MM.1S (cell line): Measurements from ENCODE around the gene TRAPPC6A.

ENCODE experiments used
- DNase-seq: peaks from one replicate; pipeline ENCODE4 v3.0.0-alpha.2; 2015
- H2AFZ ChIP-seq: fragments of 300-600 bp; sonication (generic); 2 replicates; pipeline ENCODE4 v1.6.0; 2016; ENCODE audit warnings: antibody characterized with exemption, low read length
- H3F3A ChIP-seq: fragments of 300-600 bp; sonication (generic); 2 replicates; pipeline ENCODE4 v1.6.1; 2016; ENCODE audit warnings: mild to moderate bottlenecking, antibody characterized with exemption, low read length, moderate library complexity, mixed read lengths; ENCODE audit not compliant: insufficient read depth
- H3K27ac ChIP-seq: fragments of 300-600 bp; sonication (generic); 2 replicates; pipeline ENCODE4 v1.5.1; 2016; ENCODE audit warnings: mild to moderate bottlenecking, low read length
- H3K27me3 ChIP-seq: fragments of 300-600 bp; sonication (generic); replicated peaks from 2 replicates; pipeline ENCODE4 v1.6.0; 2016; ENCODE audit warnings: low read length; ENCODE audit not compliant: insufficient read depth
- H3K36me3 ChIP-seq: fragments of 300-600 bp; sonication (generic); replicated peaks from 2 replicates; pipeline ENCODE4 v1.6.1; 2016; ENCODE audit warnings: mild to moderate bottlenecking, low read length, mixed read lengths; ENCODE audit not compliant: insufficient read depth
- H3K4me1 ChIP-seq: fragments of 300-600 bp; sonication (generic); 2 replicates; pipeline ENCODE4 v1.6.1; 2016; ENCODE audit warnings: low read length, mixed read lengths
- H3K4me2 ChIP-seq: fragments of 300-600 bp; sonication (generic); 2 replicates; pipeline ENCODE4 v1.6.0; 2016; ENCODE audit warnings: low read depth, low read length
- H3K4me3 ChIP-seq: fragments of 300-600 bp; sonication (generic); 2 replicates; pipeline ENCODE4 v1.5.1; 2016; ENCODE audit warnings: low read length, mixed read lengths
- H3K79me2 ChIP-seq: fragments of 300-600 bp; sonication (generic); 2 replicates; pipeline ENCODE4 v1.6.1; 2016; ENCODE audit warnings: mixed run types, low read length, mixed read lengths
- H3K9ac ChIP-seq: fragments of 300-600 bp; sonication (generic); 2 replicates; pipeline ENCODE4 v1.6.1; 2016; ENCODE audit warnings: low read length, mixed read lengths
- H3K9me2 ChIP-seq: fragments of 300-600 bp; sonication (generic); replicated peaks from 2 replicates; pipeline ENCODE4 v1.6.1; 2016; ENCODE audit warnings: mild to moderate bottlenecking, low read length, mixed read lengths; ENCODE audit not compliant: insufficient read depth
- H3K9me3 ChIP-seq: fragments of 300-600 bp; sonication (generic); replicated peaks from 2 replicates; pipeline ENCODE4 v1.6.1; 2016; ENCODE audit warnings: mild to moderate bottlenecking, low read length, mixed read lengths; ENCODE audit not compliant: insufficient read depth
- H4K20me1 ChIP-seq: fragments of 300-600 bp; sonication (generic); 2 replicates; pipeline ENCODE4 v1.6.1; 2016; ENCODE audit warnings: mild to moderate bottlenecking, low read length, moderate library complexity, mixed read lengths; ENCODE audit not compliant: insufficient read depth
- CTCF ChIP-seq: fragments of 300-600 bp; sonication (generic); IDR thresholded peaks from 2 replicates; pipeline ENCODE4 v1.5.1; 2016; ENCODE audit warnings: antibody characterized with exemption, low read length, mixed read lengths
- EZH2 ChIP-seq: fragments of 300-600 bp; sonication (generic); optimal IDR thresholded peaks from 2 replicates; pipeline ENCODE3; 2017; ENCODE audit warnings: low read depth, mild to moderate bottlenecking, antibody characterized with exemption, low read length, mixed read lengths
- EZH2phosphoT487 ChIP-seq: fragments of 300-600 bp; sonication (generic); IDR thresholded peaks from 2 replicates; pipeline ENCODE4 v1.6.1; 2018; ENCODE audit warnings: antibody characterized with exemption, low read length

The TRAPPC6A gene

DNA sequence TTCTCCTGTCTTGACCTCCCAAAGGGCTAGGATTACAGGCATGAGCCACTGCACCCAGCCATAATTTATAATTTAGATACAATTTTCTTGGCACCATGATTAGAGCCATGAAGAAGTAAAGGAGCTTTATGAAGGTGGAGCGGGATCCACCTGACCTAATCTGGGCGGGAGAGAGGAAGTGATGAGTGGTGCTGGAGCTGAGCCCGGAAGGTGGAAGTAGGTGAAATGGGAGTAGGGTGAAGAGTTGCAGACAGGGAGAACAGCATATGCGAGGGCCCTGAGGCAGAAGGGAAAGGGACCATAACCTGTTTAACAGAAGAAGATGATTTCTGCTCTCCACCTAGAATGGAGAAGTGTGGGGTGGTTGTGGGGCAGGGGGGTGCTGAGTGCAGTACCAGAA is 4.7 kb upstream of the TRAPPC6A start:
- H3K27me3 ChIP-seq: no peaks in the 10 kb centered on the region
- no peaks in the 10 kb centered on the region for H4K20me1 ChIP-seq
- no peak overlapping the region for H3K4me2 ChIP-seq
- H3K9me3 ChIP-seq: no peaks in the 10 kb centered on the region
- H3K36me3 ChIP-seq: no peaks in the 10 kb centered on the region
- H3K9ac ChIP-seq: no peak overlapping the region
- no peak overlapping the region for H2AFZ ChIP-seq
- no peak overlapping the region for H3K27ac ChIP-seq
- no peak for TF ChIP-seq EZH2phosphoT487
- no peak for TF ChIP-seq EZH2
- no peak for TF ChIP-seq CTCF
- peaks cover 5% of the 10 kb centered on the region; the same call in 1 of the 2 replicates for H3F3A ChIP-seq
- no peak overlapping the region for H3K4me3 ChIP-seq
- H3K79me2 ChIP-seq: peaks cover 25% of the 10 kb centered on the region
- DNase-seq: no peak
- H3K9me2 ChIP-seq: no peaks in the 10 kb centered on the region
- 0 out of 2 replicates have a peak, but pooled peaks cover 3% of the 10 kb centered on the region for H3K4me1 ChIP-seq

GRCh38 chr19:45180936-45181335 is 2.9 kb upstream of the TRAPPC6A start:
- no peaks in the 10 kb centered on the region for H3K36me3 ChIP-seq
- no peaks in the 10 kb centered on the region for H3K9me2 ChIP-seq
- no peaks in the 10 kb centered on the region for H3K27me3 ChIP-seq
- H2AFZ ChIP-seq: no peak overlapping the region
- H3K79me2 ChIP-seq: peaks cover 34% of the 10 kb centered on the region
- no peak for DNase-seq
- no peak overlapping the region for H3K27ac ChIP-seq
- H3K4me1 ChIP-seq: 0 out of 2 replicates have a peak, but pooled peaks cover 3% of the 10 kb centered on the region
- H3F3A ChIP-seq: peaks cover 8% of the 10 kb centered on the region; the same call in 1 of the 2 replicates
- no peak overlapping the region for H3K9ac ChIP-seq
- no peaks in the 10 kb centered on the region for H4K20me1 ChIP-seq
- H3K4me2 ChIP-seq: no peak overlapping the region
- no peak overlapping the region for H3K4me3 ChIP-seq
- TF ChIP-seq EZH2phosphoT487 (no peak), CTCF (no peak), EZH2 (no peak)
- no peaks in the 10 kb centered on the region for H3K9me3 ChIP-seq

GRCh38 chr19:45179892-45180370 is 1.9 kb upstream of the TRAPPC6A start:
- Histone ChIP-seq H3K4me3 (peak overlapping the region; percentile 100), H3K79me2 (peaks cover 34% of the 10 kb centered on the region), H3K9ac (peak overlapping the region; percentile 80; the same call in 1 of the 2 replicates), H3K9me3 (no peaks in the 10 kb centered on the region), H3K4me1 (0 out of 2 replicates have a peak, but pooled peaks cover 3% of the 10 kb centered on the region), H3K36me3 (no peaks in the 10 kb centered on the region), H3K27me3 (no peaks in the 10 kb centered on the region), H4K20me1 (no peaks in the 10 kb centered on the region), H3F3A (peaks cover 8% of the 10 kb centered on the region; the same call in 1 of the 2 replicates), H2AFZ (no peak overlapping the region), H3K9me2 (no peaks in the 10 kb centered on the region), H3K4me2 (peak overlapping the region; percentile 93), H3K27ac (no peak overlapping the region)
- no peak for DNase-seq
- no peak for TF ChIP-seq EZH2phosphoT487
- no peak for TF ChIP-seq CTCF
- TF ChIP-seq EZH2: no peak
